ENCODE results near the gene ELAVL1. TPM values are rescaled to one million over a fixed set of nuclear protein-coding genes. Genes with fewer than 3 reads are reported as not detected.

The ELAVL1 gene
- total RNA-seq, 1 experiment from 2014 or later = 87.2 TPM

DNA sequence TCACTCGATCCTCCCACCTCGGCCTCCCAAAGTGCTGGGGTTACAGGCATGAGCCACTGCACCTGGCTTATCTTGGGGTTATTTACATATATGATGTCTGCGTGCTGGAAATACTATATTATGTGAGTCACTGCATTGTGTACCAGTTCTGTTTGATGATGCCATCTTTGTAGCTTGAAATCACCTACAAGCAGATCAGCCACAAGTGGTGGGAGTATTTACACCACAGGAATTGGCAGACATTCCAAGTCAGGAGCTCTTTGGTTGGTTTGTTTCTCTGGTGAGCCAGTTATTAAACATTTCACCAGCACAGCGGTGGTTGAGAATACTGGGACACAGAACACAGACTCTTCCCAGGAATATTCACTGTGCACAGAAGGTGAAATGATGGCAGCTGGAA is 57.5 kb downstream of the ELAVL1 start:
- Histone ChIP-seq H2AFZ (ENCODE audit: low read length) (no peak overlapping the region), H3K9ac (ENCODE audit: low read length) (no peak overlapping the region), H4K20me1 (ENCODE audit: low read length) (peaks cover 9% of the 10 kb centered on the region; the same call in 1 of the 2 replicates), H3K27ac (ENCODE audit: low read length) (no peak overlapping the region), H3K9me2 (replicated peaks; ENCODE audit: low read length) (no peaks in the 10 kb centered on the region), H3K27me3 (ENCODE audit: low read length) (no peaks in the 10 kb centered on the region), H3K79me2 (ENCODE audit: low read length) (peaks cover 17% of the 10 kb centered on the region), H3K36me3 (ENCODE audit: low read depth, low read length) (no peaks in the 10 kb centered on the region), H3K4me1 (ENCODE audit: insufficient read depth, low read length) (peaks cover 7% of the 10 kb centered on the region), H3F3A (ENCODE audit: low read length, unreplicated experiment) (no peaks in the 10 kb centered on the region), H3K4me3 (ENCODE audit: low read length) (no peak overlapping the region), H3K4me2 (ENCODE audit: low read length) (no peak overlapping the region), H3K9me3 (ENCODE audit: low read length) (no peaks in the 10 kb centered on the region)
- TF ChIP-seq EZH2phosphoT487 (IDR thresholded peaks at IDR 0.05; ENCODE audit: borderline replicate concordance, low read length) = no peak
- no peak for TF ChIP-seq EZH2 (IDR thresholded peaks at IDR 0.05; ENCODE audit: low read length, unreplicated experiment)
- TF ChIP-seq, protein P1, sequence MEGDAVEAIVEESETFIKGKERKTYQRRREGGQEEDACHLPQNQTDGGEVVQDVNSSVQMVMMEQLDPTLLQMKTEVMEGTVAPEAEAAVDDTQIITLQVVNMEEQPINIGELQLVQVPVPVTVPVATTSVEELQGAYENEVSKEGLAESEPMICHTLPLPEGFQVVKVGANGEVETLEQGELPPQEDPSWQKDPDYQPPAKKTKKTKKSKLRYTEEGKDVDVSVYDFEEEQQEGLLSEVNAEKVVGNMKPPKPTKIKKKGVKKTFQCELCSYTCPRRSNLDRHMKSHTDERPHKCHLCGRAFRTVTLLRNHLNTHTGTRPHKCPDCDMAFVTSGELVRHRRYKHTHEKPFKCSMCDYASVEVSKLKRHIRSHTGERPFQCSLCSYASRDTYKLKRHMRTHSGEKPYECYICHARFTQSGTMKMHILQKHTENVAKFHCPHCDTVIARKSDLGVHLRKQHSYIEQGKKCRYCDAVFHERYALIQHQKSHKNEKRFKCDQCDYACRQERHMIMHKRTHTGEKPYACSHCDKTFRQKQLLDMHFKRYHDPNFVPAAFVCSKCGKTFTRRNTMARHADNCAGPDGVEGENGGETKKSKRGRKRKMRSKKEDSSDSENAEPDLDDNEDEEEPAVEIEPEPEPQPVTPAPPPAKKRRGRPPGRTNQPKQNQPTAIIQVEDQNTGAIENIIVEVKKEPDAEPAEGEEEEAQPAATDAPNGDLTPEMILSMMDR (conservative IDR thresholded peaks at IDR 0.05; ENCODE audit: low read depth, low read length) = no peak
- CTCF ChIA-PET = no interaction called here
- no TSS peak for BruUV-seq (replicated peaks)
- POLR2A ChIA-PET (ENCODE audit: unreplicated experiment) = no interaction called here
- ATAC-seq (no peak), DNase-seq (peak; percentile 72)
- intact Hi-C loops (cut with micrococcal nuclease) = no loop called here

DNA sequence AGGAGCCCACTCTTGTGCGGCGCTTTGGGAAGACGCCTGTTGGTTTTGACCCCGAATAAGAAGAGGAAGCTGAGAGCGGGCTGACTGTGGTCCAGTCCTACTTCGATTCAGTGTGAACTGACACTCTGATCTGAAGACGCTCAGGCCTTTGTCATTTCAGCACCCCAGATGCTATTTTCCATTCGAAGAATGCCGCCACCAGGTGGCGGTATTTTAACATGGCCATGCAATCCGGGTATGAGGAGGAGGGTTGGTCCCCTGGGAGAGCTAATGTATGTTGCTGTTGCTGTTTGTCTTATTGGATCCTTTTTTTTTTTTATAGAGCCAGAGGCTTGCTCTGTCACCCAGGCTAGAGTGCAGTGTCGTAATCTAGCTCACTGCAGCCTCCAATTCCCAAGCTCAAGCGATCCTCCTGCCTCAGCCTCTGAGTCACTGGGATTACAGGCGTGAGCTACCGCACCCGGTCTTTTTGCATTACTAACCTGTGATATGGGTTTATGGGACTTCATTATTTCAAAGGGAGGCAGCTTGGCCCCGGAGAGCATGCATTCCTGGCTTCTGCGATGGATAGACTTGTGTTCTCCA is 61.2 kb downstream of the ELAVL1 start:
- POLR2A ChIA-PET (ENCODE audit: unreplicated experiment) = interaction anchor here (0.6 to 1.4 kb wide), 7 partner anchors 14 to 569 kb away, joined by 3 to 47 read pairs (median 8); partner anchors contain the start of gene ZNF414

More for the DNA sequence above, 61.2 kb downstream of the ELAVL1 start:
- peak overlapping the region; percentile 74 for H3K9ac ChIP-seq (ENCODE audit: low read length)
- peaks cover 51% of the 10 kb centered on the region for H3K79me2 ChIP-seq (ENCODE audit: low read length)
- ATAC-seq = peak; percentile 57
- intact Hi-C loops (cut with micrococcal nuclease) = loop anchor here (1.0 to 5.0 kb wide), 3 partner anchors 43 to 309 kb away; no protein-coding TSS in a partner anchor
- no peaks in the 10 kb centered on the region for H3K9me3 ChIP-seq (ENCODE audit: low read length)
- no peaks in the 10 kb centered on the region for H3F3A ChIP-seq (ENCODE audit: low read length, unreplicated experiment)
- peak overlapping the region; percentile 69 for H3K27ac ChIP-seq (ENCODE audit: low read length)
- H2AFZ ChIP-seq (ENCODE audit: low read length) = peak overlapping the region; percentile 70
- peaks cover 14% of the 10 kb centered on the region for H3K4me1 ChIP-seq (ENCODE audit: insufficient read depth, low read length)
- H3K4me3 ChIP-seq (ENCODE audit: low read length) = peak overlapping the region; percentile 70
- peak overlapping the region; percentile 89 for H3K4me2 ChIP-seq (ENCODE audit: low read length)
- no peaks in the 10 kb centered on the region for H3K9me2 ChIP-seq (replicated peaks; ENCODE audit: low read length)
- H3K36me3 ChIP-seq (ENCODE audit: low read depth, low read length) = peaks cover 12% of the 10 kb centered on the region
- CTCF ChIA-PET = interaction anchor here (0.6 to 1.7 kb wide), 8 partner anchors 16 to 171 kb away, joined by 3 to 20 read pairs (median 7); partner anchors contain the start of gene SNAPC2
- TF ChIP-seq, protein P1 (conservative IDR thresholded peaks at IDR 0.05; ENCODE audit: low read depth, low read length) = peak; percentile 98
- TF ChIP-seq EZH2 (IDR thresholded peaks at IDR 0.05; ENCODE audit: low read length, unreplicated experiment) = no peak
- H3K27me3 ChIP-seq (ENCODE audit: low read length) = no peaks in the 10 kb centered on the region
- H4K20me1 ChIP-seq (ENCODE audit: low read length) = peaks cover 9% of the 10 kb centered on the region; the same call in 1 of the 2 replicates
- peak; percentile 97 for DNase-seq
- BruUV-seq (replicated peaks) = TSS peak; percentile 90
